ENCODE data around the gene NR0B2.
A peak's percentile ranks its signal among the peaks of the same experiment; 100 is the strongest.

NR0B2 gene

GRCh38 chr1:26936823-26937222 lies 23.0 kb upstream of the NR0B2 start:
- no peak for DNase-seq (ENCODE audit: low read depth)

GRCh38 chr1:26932531-26932930 lies 18.8 kb upstream of the NR0B2 start:
- DNase-seq (ENCODE audit: low read depth): no peak

- DNase-seq (ENCODE audit: low read depth): no peak
Measured at GRCh38 chr1:26923711-26924110, 9.9 kb upstream of the NR0B2 start.

DNA sequence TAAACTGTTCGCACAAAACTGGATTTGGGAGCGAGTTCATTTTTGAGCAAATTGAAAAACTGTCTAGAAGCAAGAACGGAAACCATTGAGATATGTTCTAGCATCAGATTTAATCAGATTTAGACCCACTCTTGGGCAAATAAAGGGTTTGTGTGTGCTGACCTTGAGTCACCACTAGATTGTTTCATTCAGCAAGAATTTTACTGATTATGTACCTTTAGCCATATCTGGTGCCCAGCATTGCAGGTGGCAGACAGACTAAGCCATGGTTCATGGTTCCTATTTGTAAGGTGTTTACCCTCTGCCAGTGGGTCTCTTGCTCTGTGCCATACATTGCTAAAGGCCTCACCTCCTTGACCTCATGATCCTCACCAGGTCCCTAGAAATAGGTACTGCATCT lies 9.1 kb upstream of the NR0B2 start:
- no peak for DNase-seq (ENCODE audit: low read depth)

DNA sequence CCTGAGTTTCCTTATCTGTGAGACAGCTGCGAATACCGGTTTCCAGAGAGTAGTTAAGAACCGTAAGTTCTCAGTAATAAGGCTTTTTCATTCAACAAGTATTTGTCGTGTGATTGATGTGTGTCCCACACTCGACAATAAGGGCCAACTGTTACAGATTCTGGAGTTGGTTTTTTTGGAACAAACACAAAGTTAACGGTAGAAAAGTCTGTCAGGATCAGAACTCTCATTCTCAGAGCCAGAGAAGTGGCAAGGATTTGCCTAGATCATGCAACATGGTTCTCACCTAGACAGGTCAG lies 8.6 kb upstream of the NR0B2 start:
- no peak for DNase-seq (ENCODE audit: low read depth)

GRCh38 chr1:26921540-26922430 lies 8.0 kb upstream of the NR0B2 start, which contains the start of gene NUDC:
NUDC (plus strand) TSS chr1:26921743; CDS start chr1:26921849, 106 bp downstream.
- peak; percentile 94 for DNase-seq (ENCODE audit: low read depth)

GRCh38 chr1:26921126-26921539 lies 7.4 kb upstream of the NR0B2 start:
- no peak for DNase-seq (ENCODE audit: low read depth)

GRCh38 chr1:26915204-26915842 lies 1.5 kb upstream of the NR0B2 start:
- DNase-seq (ENCODE audit: low read depth): no peak

DNA sequence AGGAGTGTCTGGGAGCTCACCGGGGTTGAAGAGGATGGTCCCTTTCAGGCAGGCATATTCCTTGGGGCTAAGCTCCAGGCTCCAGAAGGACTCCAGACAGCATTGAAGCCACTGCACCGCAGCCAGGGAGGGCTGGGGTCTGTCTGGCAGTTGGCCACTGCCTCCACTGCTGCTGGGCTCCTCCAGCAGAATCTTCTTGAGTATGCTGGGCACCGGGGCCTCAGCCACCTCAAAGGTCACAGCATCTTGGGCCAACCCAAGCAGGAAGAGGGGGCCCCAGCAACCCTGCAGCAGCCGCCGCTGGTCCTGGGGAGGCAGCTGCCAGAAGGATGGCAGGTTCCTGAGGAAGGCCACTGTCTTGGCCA lies 404 bp downstream of the NR0B2 start:
- DNase-seq (ENCODE audit: low read depth): no peak

DNA sequence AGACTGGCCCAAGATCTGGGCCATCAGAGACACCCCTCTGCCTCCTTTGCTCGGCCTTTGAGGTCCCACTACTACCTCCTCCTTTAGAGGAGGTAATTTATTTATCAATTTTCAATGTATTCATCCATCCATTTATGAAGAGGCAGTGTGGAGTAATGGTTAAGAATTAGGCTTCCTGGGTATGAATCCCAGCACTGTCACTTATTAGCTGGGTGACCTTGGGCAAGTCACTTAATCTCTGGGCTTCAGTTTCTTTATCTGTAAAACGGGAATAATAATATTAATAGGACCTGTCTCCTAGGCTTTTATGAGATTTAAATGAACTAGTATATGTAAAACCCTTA lies 1.7 kb downstream of the NR0B2 start:
- DNase-seq (ENCODE audit: low read depth): no peak

DNA sequence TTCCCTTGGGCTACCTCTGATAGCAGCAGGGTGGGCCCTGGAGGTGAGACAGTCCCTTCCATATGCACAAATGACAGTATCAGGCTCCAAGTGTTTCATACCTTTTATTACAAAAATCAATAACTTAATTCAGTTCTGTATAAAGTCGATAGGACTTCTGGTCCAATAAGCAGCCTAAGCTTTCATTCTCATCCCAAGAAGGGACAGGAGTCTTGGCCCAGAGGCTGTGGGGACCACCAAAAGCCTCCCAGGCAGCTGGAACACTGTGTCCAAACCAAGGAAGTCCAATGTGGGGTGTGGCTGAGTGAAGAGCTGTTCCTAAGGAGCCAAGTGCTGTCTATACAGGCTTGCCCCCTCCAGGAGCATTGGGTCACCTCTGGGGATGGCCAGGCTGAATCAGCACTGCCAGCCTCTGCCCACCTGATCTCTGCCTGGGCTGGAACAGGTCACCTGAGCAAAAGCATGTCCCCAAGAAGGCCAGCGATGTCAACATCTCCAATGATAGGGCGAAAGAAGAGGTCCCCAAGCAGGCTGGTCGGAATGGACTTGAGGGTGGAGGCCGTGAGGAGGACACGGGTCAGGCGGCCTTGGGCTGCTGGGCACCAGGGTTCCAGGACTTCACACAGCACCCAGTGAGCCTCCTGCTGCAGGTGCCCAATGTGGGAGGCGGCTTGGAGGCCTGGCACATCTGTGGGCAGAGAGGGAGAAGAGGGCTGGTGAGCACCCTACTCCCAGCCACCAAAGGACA lies 2.2 kb downstream of the NR0B2 start:
- no peak for DNase-seq (ENCODE audit: low read depth)

DNA sequence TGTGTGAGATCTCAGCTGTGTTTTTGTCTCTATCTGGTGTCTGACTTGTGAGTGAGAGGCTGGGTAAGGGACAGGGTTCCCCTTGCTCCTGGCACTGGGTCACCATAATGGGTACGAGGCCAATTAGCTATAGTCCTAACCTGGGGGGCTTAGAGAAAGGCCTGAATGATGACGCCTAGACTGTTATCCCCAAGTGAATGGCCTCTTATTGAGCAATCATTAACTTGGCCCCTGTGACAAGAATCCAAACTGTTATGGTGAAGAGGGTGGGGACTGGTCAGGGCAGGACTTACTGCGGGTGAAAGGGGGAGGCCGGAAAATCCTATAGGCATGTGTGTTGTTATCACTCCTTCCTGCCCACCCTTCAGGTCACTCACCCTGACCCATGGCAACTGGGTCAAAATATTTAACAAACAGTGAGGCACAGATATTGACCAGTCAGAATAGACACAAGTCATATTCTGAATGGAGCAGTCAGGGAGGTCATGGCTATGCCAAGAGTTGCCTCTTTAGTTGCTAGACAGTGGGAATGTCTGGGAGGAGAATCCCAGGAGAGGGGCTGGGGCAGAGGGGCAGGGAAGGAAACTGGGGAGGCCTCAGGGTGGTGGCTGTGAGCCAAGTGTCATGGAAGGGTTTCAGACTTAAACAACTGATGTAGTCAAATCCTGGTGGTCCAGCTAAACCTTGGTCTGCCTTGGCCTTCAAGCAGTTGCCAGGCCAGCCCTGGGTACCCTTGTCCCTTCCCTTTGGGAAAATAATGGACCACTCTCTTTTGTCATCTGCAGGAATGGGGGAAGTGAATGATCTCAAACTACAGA lies 3.2 kb downstream of the NR0B2 start:
- no peak for DNase-seq (ENCODE audit: low read depth)

- no peak for DNase-seq (ENCODE audit: low read depth)
Measured at GRCh38 chr1:26909951-26910342, 3.8 kb downstream of the NR0B2 start.

GRCh38 chr1:26907071-26907917 lies 6.5 kb downstream of the NR0B2 start:
- peak; percentile 84 for DNase-seq (ENCODE audit: low read depth)

- no peak for DNase-seq (ENCODE audit: low read depth)
Measured at GRCh38 chr1:26900815-26901511, 12.8 kb downstream of the NR0B2 start.

DNA sequence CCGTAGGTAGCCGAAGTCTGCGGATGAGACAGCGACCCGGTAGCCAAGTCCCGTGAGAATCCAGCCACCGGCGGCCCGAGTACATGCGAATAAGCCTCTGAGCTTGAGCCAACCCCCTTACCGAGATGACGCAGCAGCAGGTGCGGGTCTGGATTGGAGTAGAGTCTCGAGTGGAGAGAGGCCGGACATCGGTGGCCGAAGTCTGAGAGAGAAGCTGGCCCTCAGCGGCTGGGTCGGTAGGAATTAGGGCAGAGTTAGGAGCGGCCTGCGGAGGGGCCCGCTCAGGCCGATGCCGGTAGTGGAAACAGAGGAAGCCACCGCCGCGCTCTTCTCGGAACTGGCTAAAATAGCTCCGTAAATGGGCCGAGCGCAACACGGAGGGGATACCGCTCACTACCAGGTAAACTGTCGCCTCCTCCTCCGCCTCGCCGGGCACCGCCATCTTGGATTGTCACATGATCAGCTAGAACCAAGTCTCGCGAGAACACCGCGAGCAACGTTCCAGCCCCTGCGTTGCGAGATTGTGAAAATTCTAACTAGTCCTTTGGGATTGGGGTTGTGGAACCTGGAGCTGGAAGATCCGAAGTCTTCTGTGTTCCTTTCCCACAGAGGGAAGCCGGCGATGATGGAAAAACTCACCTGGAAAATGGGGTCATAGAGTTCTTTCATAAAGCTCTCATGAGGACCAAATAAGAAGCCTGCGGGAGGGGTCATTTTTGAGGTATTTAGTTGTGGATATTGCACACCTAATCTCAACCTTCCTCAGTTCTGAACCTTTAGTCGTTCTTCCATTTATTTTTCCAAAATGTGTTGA lies 13.6 kb downstream of the NR0B2 start, which contains the start of gene GPATCH3:
TSS of gene GPATCH3 (minus strand) at position 467 of the 814 bp plus-strand sequence. CDS start at position 442, 25 bp downstream.
- DNase-seq (ENCODE audit: low read depth): peak; percentile 86

DNA sequence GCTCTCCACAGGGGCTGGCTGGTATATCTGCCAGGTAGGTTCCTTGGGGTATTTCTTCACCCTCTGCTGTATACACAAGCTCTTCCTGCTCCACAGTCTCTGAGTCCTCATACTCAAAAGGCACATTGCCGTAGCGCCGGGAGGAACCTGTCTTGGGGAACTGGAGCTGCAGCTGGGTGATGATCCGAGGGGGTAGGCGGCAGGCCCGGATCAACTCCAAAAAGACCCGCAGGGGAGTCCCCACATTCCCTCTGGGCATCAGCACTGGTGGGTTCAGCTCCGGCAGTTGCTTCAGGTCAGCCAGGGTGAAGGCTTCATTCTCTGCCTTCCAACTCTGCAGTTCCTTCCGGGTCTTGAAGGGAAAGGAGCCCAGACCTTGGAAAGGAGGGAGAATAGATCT lies 16.4 kb downstream of the NR0B2 start:
- DNase-seq (ENCODE audit: low read depth): no peak

- DNase-seq (ENCODE audit: low read depth): no peak
Measured at GRCh38 chr1:26894263-26894662, 19.5 kb downstream of the NR0B2 start.

DNA sequence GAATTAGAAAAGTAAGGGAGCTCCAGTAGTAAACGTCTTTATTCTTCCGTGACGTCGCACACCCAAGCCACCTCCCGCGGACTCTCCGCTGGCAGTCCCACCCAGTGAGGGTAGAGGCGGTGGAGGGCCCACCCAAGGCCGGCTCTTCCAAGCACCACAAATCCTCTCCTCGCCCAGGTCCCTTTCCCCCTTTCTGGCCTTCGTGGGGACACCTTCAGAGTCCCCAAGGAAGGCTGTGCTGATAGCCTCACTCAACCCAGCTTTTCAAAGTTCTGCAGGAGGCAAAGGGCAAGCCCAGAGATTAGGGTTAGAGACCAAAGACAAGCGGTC lies 23.3 kb downstream of the NR0B2 start:
- DNase-seq (ENCODE audit: low read depth): no peak

Measured in GM04504 (cell line).